H1 (cell line): ENCODE measurements around the gene TXNIP. TPM values are rescaled to one million over a fixed set of nuclear protein-coding genes. Genes with fewer than 3 reads are reported as not detected.

ENCODE experiments used
- CTCF ChIA-PET: fragments of 300-600 bp; sonication (Branson Sonifier 250); formaldehyde crosslinking; loops from one replicate; lab custom pipeline; 2021; ENCODE audit not compliant: partially characterized antibody; lab: Charles Lee
- POLR2A ChIA-PET: fragments of 300-600 bp; sonication (Branson Sonifier 250); formaldehyde crosslinking; loops from one replicate; lab custom pipeline; 2021; ENCODE audit warnings: inconsistent platforms; ENCODE audit not compliant: partially characterized antibody; lab: Charles Lee
- DNase-seq, 2 experiments: peaks; one replicate each; pipeline versions ENCODE4 v3.0.0 to v3.0.0-alpha.2; 2010 to 2022; ENCODE audit warnings: low spot score in 2 of 2, low read depth in 1 of 2, mixed read lengths in 1 of 2
- FAIRE-seq: peaks from 2 replicates; lab custom pipeline; 2011; peaks lifted over from hg19 to GRCh38; lab: Jason Lieb, UNC
- H2AFZ ChIP-seq: 2 replicates; pipeline ENCODE4 v1.8.1; 2012; ENCODE audit warnings: low read length, inconsistent platforms
- H2AK5ac ChIP-seq: 2 replicates; pipeline ENCODE4 v1.6.1; 2013; ENCODE audit warnings: low read depth, low read length
- H2BK120ac ChIP-seq: replicated peaks from 2 replicates; pipeline ENCODE3; 2013; ENCODE audit warnings: low read depth, low read length, inconsistent platforms
- H2BK12ac ChIP-seq: 2 replicates; pipeline ENCODE4 v1.6.1; 2013; ENCODE audit warnings: low read depth, low read length
- H2BK15ac ChIP-seq: 2 replicates; pipeline ENCODE4 v1.6.1; 2013; ENCODE audit warnings: low read length
- H2BK20ac ChIP-seq: 2 replicates; pipeline ENCODE4 v1.6.1; 2013; ENCODE audit warnings: low read length
- H2BK5ac ChIP-seq: 2 replicates; pipeline ENCODE4 v1.6.1; 2013; ENCODE audit warnings: low read depth, low read length
- H3K14ac ChIP-seq: 2 replicates; pipeline ENCODE4 v1.6.1; 2013; ENCODE audit warnings: inconsistent platforms; ENCODE audit not compliant: insufficient read length
- H3K18ac ChIP-seq: 2 replicates; pipeline ENCODE4 v1.6.1; 2013; ENCODE audit warnings: low read length; ENCODE audit errors: extremely low read depth
- H3K23ac ChIP-seq: 2 replicates; pipeline ENCODE4 v1.6.1; 2013; ENCODE audit warnings: inconsistent platforms; ENCODE audit not compliant: insufficient read length
- H3K23me2 ChIP-seq: 2 replicates; pipeline ENCODE4 v1.6.1; 2013; ENCODE audit warnings: low read depth, low read length
- H3K27ac ChIP-seq: 2 replicates; pipeline ENCODE4 v1.6.1; 2011; ENCODE audit warnings: low read depth, low read length, inconsistent platforms
- H3K27me3 ChIP-seq, 4 experiments: replicated peaks in 1 of 4; 1 replicate in 1 of 4; 2 replicates in 3 of 4; pipeline versions ENCODE4 v1.6.1 to v1.8.1; 2011 to 2013; ENCODE audit warnings: low read length in 3 of 4, mild to moderate bottlenecking in 3 of 4, inconsistent platforms in 2 of 4, mixed read lengths in 2 of 4, moderate library complexity in 1 of 4; ENCODE audit not compliant: control insufficient read depth in 3 of 4, insufficient read depth in 3 of 4; ENCODE audit errors: extremely low read depth in 1 of 4
- H3K36me3 ChIP-seq, 4 experiments: 2 replicates each; pipeline versions ENCODE4 v1.6.1 to v1.8.1; 2011 to 2013; ENCODE audit warnings: mild to moderate bottlenecking in 4 of 4, low read length in 3 of 4, moderate library complexity in 2 of 4, control low read depth in 1 of 4, inconsistent platforms in 1 of 4; ENCODE audit not compliant: insufficient read depth in 4 of 4, control insufficient read depth in 2 of 4
- H3K4ac ChIP-seq: replicated peaks from 2 replicates; pipeline ENCODE3; 2013; ENCODE audit warnings: low read length, low read depth, mixed read lengths, inconsistent platforms; ENCODE audit not compliant: insufficient read length
- H3K4me1 ChIP-seq, 4 experiments: replicated peaks in 1 of 4; 1 replicate in 1 of 4; 2 replicates in 3 of 4; pipeline versions ENCODE4 v1.6.1 to v1.8.1; 2011 to 2013; ENCODE audit warnings: low read length in 3 of 4, inconsistent platforms in 2 of 4, mixed read lengths in 1 of 4; ENCODE audit not compliant: insufficient read depth in 4 of 4, control insufficient read depth in 3 of 4
- H3K4me2 ChIP-seq, 2 experiments: 2 replicates each; pipeline versions ENCODE4 v1.6.1 to v1.8.1; 2011 to 2013; ENCODE audit warnings: low read depth in 2 of 2, low read length in 2 of 2, control low read depth in 1 of 2, inconsistent platforms in 1 of 2, mild to moderate bottlenecking in 1 of 2; ENCODE audit not compliant: insufficient read depth in 1 of 2
- H3K4me3 ChIP-seq, 4 experiments: fragments of 200-600, 300-600 bp in 1 of 4; sonication (generic), shearing (Covaris generic), sonication (Bioruptor Twin) in 1 of 4; 2 replicates each; pipeline versions ENCODE4 v1.5.1 to v1.8.1; 2011 to 2016; ENCODE audit warnings: low read length in 4 of 4, low read depth in 3 of 4, control low read depth in 2 of 4, inconsistent platforms in 2 of 4, mild to moderate bottlenecking in 2 of 4, mixed read lengths in 1 of 4, moderate library complexity in 1 of 4; ENCODE audit not compliant: insufficient read depth in 2 of 4; ENCODE audit errors: extremely low read depth in 1 of 4
- H3K56ac ChIP-seq: replicated peaks from 2 replicates; pipeline ENCODE3; 2013; ENCODE audit warnings: low read depth, mild to moderate bottlenecking, mixed read lengths, low read length, inconsistent platforms; ENCODE audit not compliant: insufficient read length
- H3K79me1 ChIP-seq: 2 replicates; pipeline ENCODE4 v1.6.1; 2013; ENCODE audit warnings: low read depth, low read length, control low read depth
- H3K79me2 ChIP-seq, 2 experiments: 2 replicates each; pipeline versions ENCODE4 v1.6.1 to v1.8.1; 2012 to 2013; ENCODE audit warnings: low read length in 2 of 2, mild to moderate bottlenecking in 2 of 2, inconsistent platforms in 1 of 2; ENCODE audit not compliant: insufficient read depth in 2 of 2, control insufficient read depth in 1 of 2
- H3K9ac ChIP-seq, 4 experiments: replicated peaks in 1 of 4; 1 replicate in 1 of 4; 2 replicates in 3 of 4; pipeline versions ENCODE4 v1.6.1 to v1.8.1; 2011 to 2013; ENCODE audit warnings: low read depth in 3 of 4, low read length in 3 of 4, control low read depth in 2 of 4, mild to moderate bottlenecking in 2 of 4, moderate library complexity in 2 of 4, inconsistent platforms in 1 of 4; ENCODE audit errors: extremely low read depth in 1 of 4
- H3K9me3 ChIP-seq, 2 experiments: 2 replicates each; pipeline versions ENCODE4 v1.6.1 to v1.8.1; 2012 to 2013; ENCODE audit warnings: mild to moderate bottlenecking in 2 of 2, moderate library complexity in 2 of 2, control low read depth in 1 of 2, inconsistent platforms in 1 of 2, low read depth in 1 of 2, low read length in 1 of 2, mixed read lengths in 1 of 2; ENCODE audit not compliant: insufficient read depth in 2 of 2
- H4K20me1 ChIP-seq, 2 experiments: replicated peaks in 1 of 2; 2 replicates each; pipeline versions ENCODE3 to v1.8.1; 2011 to 2013; ENCODE audit warnings: inconsistent platforms in 2 of 2, low read length in 2 of 2, mild to moderate bottlenecking in 1 of 2; ENCODE audit not compliant: insufficient read depth in 2 of 2, control insufficient read depth in 1 of 2
- H4K5ac ChIP-seq: 2 replicates; pipeline ENCODE4 v1.6.1; 2013; ENCODE audit warnings: low read length, low read depth, mixed read lengths, inconsistent platforms; ENCODE audit not compliant: insufficient read length
- H4K8ac ChIP-seq: 2 replicates; pipeline ENCODE4 v1.8.0; 2013; ENCODE audit warnings: mild to moderate bottlenecking, moderate library complexity, low read length, inconsistent platforms; ENCODE audit not compliant: insufficient read depth; ENCODE audit errors: extremely low read depth
- H4K91ac ChIP-seq: replicated peaks from 2 replicates; pipeline ENCODE3; 2013; ENCODE audit warnings: low read length, mixed read lengths, inconsistent platforms; ENCODE audit not compliant: insufficient read length
- ATF3 ChIP-seq: IDR thresholded peaks from 2 replicates; pipeline ENCODE4 v1.6.1; 2011; ENCODE audit warnings: low read depth, mild to moderate bottlenecking, low read length; ENCODE audit not compliant: insufficient read depth
- CHD2 ChIP-seq: IDR thresholded peaks from 2 replicates; pipeline ENCODE4 v1.6.1; 2012; ENCODE audit warnings: low read length, improper control_type of control experiment
- FOSL1 ChIP-seq: IDR thresholded peaks from 2 replicates; pipeline ENCODE4 v1.6.1; 2011; ENCODE audit warnings: mild to moderate bottlenecking, low read depth, low read length, moderate library complexity; ENCODE audit not compliant: insufficient read depth
- HDAC6 ChIP-seq: IDR thresholded peaks from one replicate; pipeline ENCODE4 v1.7.1; 2012; ENCODE audit warnings: low read depth, mild to moderate bottlenecking, inconsistent platforms, low read length, moderate library complexity
- MAX ChIP-seq: IDR thresholded peaks from 2 replicates; pipeline ENCODE4 v1.6.1; 2012; ENCODE audit warnings: inconsistent platforms
- POLR2AphosphoS5 ChIP-seq: IDR thresholded peaks from 2 replicates; pipeline ENCODE4 v1.6.1; 2011; ENCODE audit warnings: low read depth, low read length
- SIX5 ChIP-seq: IDR thresholded peaks from 2 replicates; pipeline ENCODE4 v1.6.1; 2011; ENCODE audit warnings: mild to moderate bottlenecking, low read depth, low read length
- SP2 ChIP-seq: IDR thresholded peaks from 2 replicates; pipeline ENCODE4 v1.6.1; 2012; ENCODE audit warnings: mild to moderate bottlenecking, low read length, inconsistent platforms
- TAF7 ChIP-seq: optimal IDR thresholded peaks from 2 replicates; pipeline ENCODE3; 2011; ENCODE audit warnings: low read depth, mild to moderate bottlenecking, inconsistent platforms, low read length, moderate library complexity, borderline replicate concordance
- YY1 ChIP-seq: IDR thresholded peaks from 2 replicates; pipeline ENCODE4 v1.6.1; 2011; ENCODE audit warnings: low read depth, mild to moderate bottlenecking, low read length
- ZNF274 ChIP-seq: IDR thresholded peaks from 2 replicates; pipeline ENCODE4 v1.7.0; 2012; ENCODE audit warnings: low read length, borderline replicate concordance; ENCODE audit errors: extremely low read depth
- WGBS, 2 experiments: shearing (Covaris generic) in 1 of 2; methylation state at CpG; one replicate each; pipeline versions ENCODE4 v1.1.6 to v1.1.7; 2013 to 2015; ENCODE audit warnings: low lambda C conversion rate in 2 of 2, mixed read lengths in 2 of 2, inconsistent platforms in 1 of 2, low coverage in 1 of 2, missing lambda C conversion rate in 1 of 2; ENCODE audit not compliant: insufficient replicate concordance in 2 of 2, insufficient coverage in 1 of 2, insufficient read length in 1 of 2; ENCODE audit errors: extremely low coverage in 1 of 2, missing lambda C conversion rate in 1 of 2; 5-methylcytosine and 5-hydroxymethylcytosine counted together
- polyA plus RNA-seq, 7 experiments: library from polyadenylated mRNA; depleted of rRNA in 3 of 7; stranded (reverse) in 5 of 7; unstranded in 2 of 7; fragments of >200 nt in 5 of 7; fragments of 200-250 nt in 2 of 7; gene quantifications; 1 replicate in 5 of 7; 2 replicates in 1 of 7; 4 replicates in 1 of 7; pipeline versions ENCODE4 v1.2.1 to v1.2.3, GENCODE V29; 2011 to 2013; ENCODE audit warnings: missing spikeins in 2 of 7, mixed read lengths in 2 of 7
- total RNA-seq: library from RNA; stranded (reverse); fragmentation: NEBNext Ultra II Directional; extraction: Animal tissue kit (Norgen Biotek cat#: 25700); gene quantifications from 2 replicates; pipeline ENCODE4 v1.2.1, GENCODE V29; 2021

TXNIP gene
- total and polyA plus RNA-seq, 2 of the 8 experiments (the other 6 are each of a cell fraction or from before 2014, with no cell fraction given) = 12.3 to 56.8 TPM

GRCh38 chr1:145957443-145958319 is 38.7 kb downstream of the TXNIP start, which contains the start of gene LIX1L:
LIX1L (minus strand) TSS chr1:145958017; CDS start chr1:145957927, 90 bp downstream.
- H3K56ac ChIP-seq = no peak within 1 kb of the TSS
- no peaks in the 10 kb centered on the region for H3K36me3 ChIP-seq
- 2% methylated on average over 33 of the region's 60 CpGs; no CpG with 5 or more reads in 1 of the 2 experiments for WGBS, 2 experiments
- H2BK20ac ChIP-seq = no peak within 1 kb of the TSS
- H2BK120ac ChIP-seq = no peak within 1 kb of the TSS
- H2AK5ac ChIP-seq = no peak within 1 kb of the TSS
- H3K79me1 ChIP-seq = no peaks in the 10 kb centered on the region
- peak within 1 kb of the TSS; percentile 72 to 85 for H3K4me2 ChIP-seq
- no peak within 1 kb of the TSS for H3K23ac ChIP-seq
- H4K8ac ChIP-seq = no peak within 1 kb of the TSS
- CTCF ChIA-PET = interaction anchor here (0.6 to 3.4 kb wide), 13 partner anchors 9 to 112 kb away, joined by 3 to 18 read pairs (median 3); partner anchors contain the start of genes ITGA10, NUDT17 and RBM8A
- H4K5ac ChIP-seq = no peak within 1 kb of the TSS
- H2AFZ ChIP-seq = peak within 1 kb of the TSS; percentile 90
- peaks cover 17 to 66% (median 52%) of the 10 kb centered on the region in 4 experiments for H3K27me3 ChIP-seq
- H3K9me3 ChIP-seq = no peaks in the 10 kb centered on the region
- no peak within 1 kb of the TSS for H3K4ac ChIP-seq
- H3K9ac ChIP-seq = no peak within 1 kb of the TSS; a peak in 2 of 7 replicates
- no peak within 1 kb of the TSS for H3K18ac ChIP-seq
- peaks cover 22% of the 10 kb centered on the region for H3K23me2 ChIP-seq
- peaks cover 0 to 2% of the 10 kb centered on the region in 2 experiments for H4K20me1 ChIP-seq
- H4K91ac ChIP-seq = no peak within 1 kb of the TSS
- peaks cover 0 to 15% (median 9%) of the 10 kb centered on the region in 4 experiments; a peak in 6 of 7 replicates for H3K4me1 ChIP-seq
- H3K14ac ChIP-seq = no peak within 1 kb of the TSS
- DNase-seq (peak; percentile 83 to 93), FAIRE-seq (peak; percentile 62)
- no peak within 1 kb of the TSS for H2BK15ac ChIP-seq
- H3K27ac ChIP-seq = no peak within 1 kb of the TSS
- H2BK5ac ChIP-seq = no peak within 1 kb of the TSS
- POLR2A ChIA-PET = interaction anchor here (0.6 to 5.3 kb wide), 8 partner anchors 10 to 82 kb away, joined by 3 to 31 read pairs (median 4); partner anchors contain the start of genes PEX11B, RBM8A and TXNIP
- H3K4me3 ChIP-seq = peak within 1 kb of the TSS; percentile 42 to 67 (median 52)
- H2BK12ac ChIP-seq = no peak within 1 kb of the TSS
- no peaks in the 10 kb centered on the region for H3K79me2 ChIP-seq
- TF ChIP-seq ATF3 (no peak), YY1 (0 out of 2 replicates have a peak, but pooled peaks have one; percentile 42), POLR2AphosphoS5 (no peak), MAX (0 out of 2 replicates have a peak, but pooled peaks have one; percentile 25), CHD2 (peak; percentile 51; the same call in 1 of the 2 replicates), TAF7 (no peak), HDAC6 (no peak), SIX5 (no peak), ZNF274 (no peak), SP2 (peak; percentile 29; the same call in 1 of the 2 replicates), FOSL1 (no peak)
